Cerebellar cortex (tissue), 1 donor: Measurements from ENCODE around the gene CHRM1.
A peak's percentile ranks its signal among the peaks of the same experiment; 100 is the strongest.

Experiments
- DNase-seq: peaks from one replicate; pipeline ENCODE4 v3.0.0-alpha.2; 2015; ENCODE audit warnings: low spot score

Gene CHRM1

DNA sequence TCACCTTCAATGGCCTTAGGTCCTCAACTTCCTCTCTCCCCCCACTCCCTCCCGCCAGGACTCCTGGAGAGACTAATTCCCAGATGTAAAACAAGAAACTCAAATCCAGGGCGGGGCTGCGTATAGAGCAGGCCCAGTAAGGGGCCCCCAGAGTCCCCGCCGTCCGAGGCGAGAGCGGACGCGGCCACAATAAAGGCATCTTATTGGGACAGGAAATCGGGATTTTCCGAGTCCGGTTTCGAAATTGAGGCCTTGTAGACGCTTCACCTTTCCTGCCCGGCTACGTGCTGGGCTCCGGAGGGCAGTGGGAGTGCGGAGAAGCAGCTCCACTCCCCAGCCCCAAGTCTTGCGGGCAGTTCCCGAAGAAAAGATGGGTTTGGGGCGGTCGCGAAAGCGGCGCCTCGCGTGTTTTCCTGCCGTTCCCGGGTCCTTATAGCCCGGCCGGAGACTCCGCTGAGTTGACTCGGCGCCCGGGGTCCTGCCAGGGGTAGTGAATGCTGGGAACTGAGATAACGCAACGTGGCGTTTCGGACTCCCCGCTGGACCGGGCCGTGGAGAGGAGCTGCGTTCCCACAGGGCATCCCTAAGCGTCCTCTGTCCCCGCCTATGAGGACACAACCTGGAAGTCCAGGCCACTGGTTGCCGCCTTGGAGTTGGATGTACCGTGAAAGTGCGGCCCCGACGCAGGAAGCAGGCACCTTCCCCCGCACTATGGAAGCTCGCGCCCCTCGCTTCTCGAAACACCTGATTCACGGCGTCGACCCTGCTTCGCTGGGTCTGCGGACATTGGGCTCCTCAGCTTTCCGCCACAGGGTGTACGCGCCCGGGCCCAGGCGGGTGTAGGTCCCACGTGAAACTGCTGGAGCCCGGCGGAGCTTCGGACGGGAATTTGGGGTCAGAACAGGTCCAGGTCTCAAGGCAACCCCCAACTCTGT lies 4.8 kb upstream of the CHRM1 start:
- DNase-seq, result no peak

DNA sequence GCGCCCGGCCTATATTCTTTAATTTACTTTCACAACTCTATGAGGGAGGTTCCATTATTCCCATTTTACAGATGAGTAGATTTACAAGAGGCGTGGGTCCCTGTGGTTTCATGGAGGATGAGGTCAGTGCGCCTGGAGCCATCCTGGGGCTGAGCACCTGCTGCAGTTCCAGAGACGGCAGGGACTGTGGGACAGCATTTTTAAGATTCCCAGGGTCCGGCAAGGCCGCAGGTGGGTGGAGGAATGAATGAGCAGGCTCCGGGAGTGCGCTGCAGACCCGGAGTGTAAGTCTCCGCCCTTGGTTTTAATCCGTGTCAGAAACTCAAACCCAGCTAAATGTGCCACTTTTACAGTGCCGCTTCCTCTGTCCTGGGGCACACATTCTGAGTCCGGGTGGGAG lies 4.1 kb upstream of the CHRM1 start:
- no peak for DNase-seq

- DNase-seq, result no peak
These were observed 2.6 kb upstream of the CHRM1 start for GRCh38 chr11:62923601-62924411.

DNA sequence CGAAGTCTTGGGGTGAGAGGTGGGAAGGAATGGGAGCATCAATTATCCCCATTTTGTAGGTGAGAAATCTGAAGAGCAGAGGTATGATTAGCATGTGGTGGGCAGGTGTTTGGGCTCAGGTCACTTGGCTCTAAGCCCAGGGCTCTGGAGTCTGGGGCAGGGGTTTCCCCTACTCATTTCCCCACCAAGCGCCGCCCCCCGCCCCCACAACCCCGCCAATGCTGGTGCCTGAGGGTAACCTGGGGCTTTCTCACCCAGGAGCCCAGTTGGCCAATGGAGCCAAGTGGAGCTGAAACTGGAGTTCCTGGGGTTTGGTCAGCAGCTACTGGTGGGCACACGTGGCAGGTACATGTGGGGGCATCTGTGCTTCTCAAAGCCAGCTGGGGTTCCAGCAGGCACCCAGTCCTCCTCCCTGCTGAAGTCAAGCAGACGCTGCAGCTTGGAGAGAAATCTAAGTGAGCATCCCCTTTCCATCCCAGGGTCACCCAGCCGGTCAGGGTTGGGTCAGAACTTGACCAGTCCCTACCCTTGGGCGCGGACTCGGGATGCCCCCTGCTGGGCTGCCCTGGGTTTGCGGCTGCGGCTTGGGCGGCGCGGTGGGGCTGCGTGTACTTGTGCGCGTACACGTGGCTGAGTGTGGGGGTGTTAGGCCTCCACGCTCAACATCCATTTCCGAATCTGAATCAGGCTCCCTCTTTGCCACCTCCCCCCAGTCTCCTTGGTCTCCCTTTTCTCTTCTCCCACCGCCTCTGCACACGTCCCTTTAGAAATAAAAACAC lies 1.7 kb upstream of the CHRM1 start:
- DNase-seq, result no peak

DNA sequence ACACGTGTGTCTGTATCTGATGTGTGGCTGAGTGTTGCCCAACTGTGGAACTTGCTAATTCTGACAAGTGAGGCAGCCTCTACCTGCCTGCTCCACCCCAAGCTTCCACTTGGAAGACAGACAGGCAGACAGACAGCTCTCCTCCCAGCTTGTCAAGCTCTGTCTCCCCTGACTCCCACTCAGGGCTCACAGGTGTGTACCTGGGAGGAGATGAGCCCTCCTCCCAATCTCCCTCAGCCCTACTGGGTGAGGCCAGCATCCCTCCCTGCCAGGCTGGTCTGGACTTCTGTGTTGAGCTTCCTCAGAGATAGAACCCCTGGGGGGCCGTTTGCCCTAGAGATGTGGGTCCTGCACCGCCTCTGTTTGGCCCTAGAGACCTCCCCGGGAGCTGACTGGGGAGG lies 1.0 kb upstream of the CHRM1 start:
- no peak for DNase-seq

GRCh38 chr11:62921573-62922188 lies 518 bp upstream of the CHRM1 start:
- DNase-seq, result no peak

GRCh38 chr11:62919898-62920640 lies 1.1 kb downstream of the CHRM1 start:
- no peak for DNase-seq

- DNase-seq, result no peak
These were observed 1.7 kb downstream of the CHRM1 start for GRCh38 chr11:62919476-62919875.

GRCh38 chr11:62918531-62918930 lies 2.6 kb downstream of the CHRM1 start:
- no peak for DNase-seq

DNA sequence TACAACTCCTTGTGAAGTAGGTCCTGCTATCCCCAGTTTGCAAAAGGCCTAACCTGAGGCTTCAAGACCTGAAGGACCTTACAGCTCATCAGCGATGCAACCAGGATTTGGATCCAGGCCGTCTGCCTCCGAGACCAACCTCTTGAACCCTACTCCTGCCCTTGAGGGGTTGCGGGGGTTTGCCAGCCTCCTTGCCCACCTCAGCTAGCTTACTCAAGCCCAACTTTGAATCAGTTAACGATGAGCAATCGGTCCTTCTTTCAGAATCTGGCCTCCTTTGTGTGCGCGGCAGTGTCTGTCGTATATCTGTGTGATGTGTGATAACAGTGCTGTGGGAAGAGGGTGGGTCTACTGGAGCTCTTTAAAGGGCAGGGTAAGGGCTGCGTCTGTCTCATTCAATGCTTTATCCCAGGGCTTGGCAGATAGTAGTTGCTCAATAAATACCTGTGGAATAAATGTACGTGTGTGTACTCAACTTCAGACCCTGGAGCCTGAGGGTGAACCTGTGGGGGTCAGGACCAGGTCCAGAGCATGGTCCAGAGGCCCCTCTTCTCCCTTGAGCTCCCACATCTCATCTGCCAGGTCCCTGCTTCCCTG lies 3.2 kb downstream of the CHRM1 start:
- DNase-seq, result no peak

DNA sequence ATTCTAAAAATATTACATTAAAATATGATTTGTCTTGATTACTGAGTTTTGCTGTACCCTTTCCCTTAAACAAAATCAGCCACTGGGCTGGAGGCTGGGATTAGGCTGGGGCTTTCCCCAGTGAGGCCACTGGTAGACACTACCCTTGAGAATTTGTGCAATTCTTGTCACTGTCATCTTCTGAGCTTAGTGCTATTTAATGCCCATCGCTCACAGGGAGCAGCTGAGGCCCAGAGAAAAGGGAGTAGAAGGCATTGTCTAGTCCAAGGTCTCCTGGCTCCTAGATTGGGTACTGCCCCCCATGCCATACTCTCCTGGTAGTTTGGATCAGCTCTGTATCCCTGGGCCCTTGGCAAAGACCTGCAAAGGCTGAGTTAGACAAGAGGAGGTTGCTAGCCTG lies 6.7 kb downstream of the CHRM1 start:
- DNase-seq, result no peak

- no peak for DNase-seq
These were observed 8.9 kb downstream of the CHRM1 start for GRCh38 chr11:62912268-62912667.

DNA sequence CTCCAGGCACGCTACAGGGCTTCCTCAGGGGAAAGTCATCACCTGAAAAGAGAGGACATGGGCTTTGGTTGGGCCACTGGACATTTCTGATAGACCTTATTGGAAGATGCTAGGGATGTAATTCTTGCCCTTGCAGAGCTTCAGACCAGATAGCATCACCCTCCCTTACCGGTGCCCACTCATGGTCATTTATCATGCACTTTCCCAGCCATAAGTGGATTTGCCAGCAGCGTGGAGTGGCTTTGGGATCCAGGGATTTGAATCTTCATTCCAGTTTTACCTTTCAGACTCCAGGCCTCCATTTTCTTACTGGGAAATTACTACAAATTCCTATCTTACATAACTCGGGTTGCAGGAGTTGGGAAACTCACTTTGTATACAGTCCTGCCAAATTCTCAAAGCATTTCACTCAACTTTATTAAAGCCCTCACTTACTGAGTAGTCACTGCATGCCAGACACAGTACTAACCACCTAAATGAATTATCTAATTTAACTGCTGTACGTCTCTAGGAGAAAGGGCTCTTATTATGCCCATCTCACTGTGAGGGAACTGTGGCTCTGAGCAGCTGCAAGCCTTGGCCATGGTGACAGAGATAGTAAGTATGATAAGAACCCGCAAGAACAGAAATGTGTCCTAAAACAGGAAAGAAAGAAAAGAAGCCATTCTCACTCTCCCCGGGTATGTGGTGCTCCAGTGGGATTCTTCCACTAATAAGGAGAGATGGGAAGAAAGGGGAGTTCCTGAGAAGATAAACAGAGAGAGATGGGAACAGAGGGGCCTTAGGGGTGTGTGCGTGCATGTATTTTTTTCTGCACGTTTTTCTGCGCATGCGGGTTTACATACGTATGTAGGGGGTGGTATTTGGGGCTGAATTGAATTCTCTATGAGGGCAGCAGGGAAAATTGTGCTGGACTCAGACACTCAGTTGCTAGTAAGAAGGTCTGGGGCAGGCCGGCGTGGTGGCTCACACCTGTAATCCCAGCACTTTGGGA lies 9.7 kb downstream of the CHRM1 start:
- no peak for DNase-seq

DNA sequence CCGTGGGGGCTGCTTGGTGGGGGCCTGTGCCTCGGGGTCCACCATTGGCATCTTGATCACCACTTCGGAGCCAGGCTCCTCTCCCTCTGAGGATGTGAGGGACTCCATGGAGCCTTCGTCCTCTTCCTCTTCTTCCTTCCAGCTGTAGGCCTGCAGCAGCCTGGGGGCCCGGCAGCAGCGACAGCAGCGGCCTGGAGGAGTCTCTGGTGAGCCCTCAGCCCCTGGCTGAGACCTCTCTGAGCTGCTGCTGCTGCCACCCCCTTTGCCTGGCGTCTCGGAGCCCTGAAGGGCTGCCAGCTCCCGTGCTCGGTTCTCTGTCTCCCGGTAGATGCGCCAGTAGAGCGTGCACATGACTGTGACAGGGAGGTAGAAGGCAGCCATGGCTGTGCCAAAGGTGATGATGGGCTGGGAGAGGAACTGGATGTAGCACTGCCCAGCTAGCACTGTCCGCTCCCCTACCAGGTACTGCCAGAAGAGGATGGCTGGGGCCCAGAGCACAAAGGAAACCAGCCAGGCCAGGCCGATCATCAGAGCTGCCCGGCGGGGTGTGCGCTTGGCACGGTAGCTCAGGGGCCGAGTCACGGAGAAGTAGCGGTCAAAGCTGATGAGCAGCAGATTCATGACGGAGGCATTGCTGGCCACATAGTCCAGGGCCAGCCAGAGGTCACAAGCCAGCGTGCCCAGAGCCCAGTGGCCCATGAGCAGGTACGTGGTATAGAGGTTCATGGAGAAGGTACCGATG lies 10.9 kb downstream of the CHRM1 start:
- DNase-seq, result peak; percentile 21

GRCh38 chr11:62909107-62909894 lies 11.9 kb downstream of the CHRM1 start:
- DNase-seq, result peak; percentile 35

GRCh38 chr11:62908468-62909072 lies 12.6 kb downstream of the CHRM1 start:
- no peak for DNase-seq

DNA sequence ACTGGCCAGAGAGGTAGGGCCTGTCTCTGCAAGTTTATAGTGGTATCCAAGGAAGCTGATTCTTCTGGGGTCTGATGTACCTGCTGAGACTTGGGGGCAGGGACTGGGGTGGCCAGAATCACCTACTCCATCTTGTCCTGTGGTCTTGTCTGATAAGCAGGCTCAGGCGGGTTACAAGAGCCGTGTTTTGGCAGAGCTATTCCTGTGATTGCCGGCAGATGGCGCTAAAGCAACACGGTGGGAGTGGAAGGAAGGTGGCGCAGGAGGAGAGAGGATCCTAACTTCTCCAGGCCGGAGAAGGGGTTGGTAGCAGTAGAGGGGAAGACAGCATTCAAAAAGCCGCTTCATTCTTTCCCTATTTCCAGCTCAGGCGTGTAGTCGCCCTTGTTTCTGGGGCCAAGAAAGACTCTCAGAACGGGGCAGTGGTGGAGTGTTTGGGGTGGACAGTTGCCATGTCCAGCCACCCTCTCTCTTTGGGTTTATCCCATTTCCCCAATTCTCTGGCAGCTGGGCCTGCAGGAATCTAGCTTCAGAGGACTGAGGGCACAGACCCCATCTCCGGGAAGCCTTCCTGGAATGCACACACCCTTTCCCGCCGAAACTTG lies 15.1 kb downstream of the CHRM1 start:
- DNase-seq, result peak; percentile 91
